GM10266 (cell line): ENCODE measurements around the gene TRAM2.

ENCODE experiments used
- DNase-seq: peaks from one replicate; pipeline ENCODE4 v3.0.0; 2012; ENCODE audit errors: extremely low spot score
- TF ChIP-seq, protein P1 (sequence below): IDR thresholded peaks from 2 replicates; pipeline ENCODE4 v1.5.1; 2012; ENCODE audit warnings: mild to moderate bottlenecking, low read depth; ENCODE audit not compliant: control insufficient read depth, insufficient read depth; ENCODE audit errors: missing control alignments

Gene TRAM2

DNA sequence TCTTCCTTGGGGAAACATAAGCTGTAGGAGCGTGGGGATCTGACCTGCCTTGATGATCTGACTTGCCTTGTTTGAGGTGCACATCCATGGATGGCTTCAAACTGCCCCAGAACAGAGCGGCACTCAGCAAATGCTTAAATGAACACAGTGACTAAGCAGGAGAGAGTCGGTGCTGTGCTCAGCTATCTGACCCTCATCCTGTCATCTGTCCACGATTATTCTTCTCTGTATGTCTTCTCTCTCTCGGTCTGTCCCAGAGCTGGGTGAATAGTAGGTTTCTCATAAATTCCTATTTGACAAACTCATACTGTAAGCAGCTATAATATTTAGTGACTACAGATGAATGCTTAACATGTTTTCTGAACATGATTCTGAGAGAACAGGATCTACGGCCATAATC, 37.3 kb downstream of the TRAM2 start:
- TF ChIP-seq, protein P1, sequence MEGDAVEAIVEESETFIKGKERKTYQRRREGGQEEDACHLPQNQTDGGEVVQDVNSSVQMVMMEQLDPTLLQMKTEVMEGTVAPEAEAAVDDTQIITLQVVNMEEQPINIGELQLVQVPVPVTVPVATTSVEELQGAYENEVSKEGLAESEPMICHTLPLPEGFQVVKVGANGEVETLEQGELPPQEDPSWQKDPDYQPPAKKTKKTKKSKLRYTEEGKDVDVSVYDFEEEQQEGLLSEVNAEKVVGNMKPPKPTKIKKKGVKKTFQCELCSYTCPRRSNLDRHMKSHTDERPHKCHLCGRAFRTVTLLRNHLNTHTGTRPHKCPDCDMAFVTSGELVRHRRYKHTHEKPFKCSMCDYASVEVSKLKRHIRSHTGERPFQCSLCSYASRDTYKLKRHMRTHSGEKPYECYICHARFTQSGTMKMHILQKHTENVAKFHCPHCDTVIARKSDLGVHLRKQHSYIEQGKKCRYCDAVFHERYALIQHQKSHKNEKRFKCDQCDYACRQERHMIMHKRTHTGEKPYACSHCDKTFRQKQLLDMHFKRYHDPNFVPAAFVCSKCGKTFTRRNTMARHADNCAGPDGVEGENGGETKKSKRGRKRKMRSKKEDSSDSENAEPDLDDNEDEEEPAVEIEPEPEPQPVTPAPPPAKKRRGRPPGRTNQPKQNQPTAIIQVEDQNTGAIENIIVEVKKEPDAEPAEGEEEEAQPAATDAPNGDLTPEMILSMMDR, result no peak
- no peak for DNase-seq

DNA sequence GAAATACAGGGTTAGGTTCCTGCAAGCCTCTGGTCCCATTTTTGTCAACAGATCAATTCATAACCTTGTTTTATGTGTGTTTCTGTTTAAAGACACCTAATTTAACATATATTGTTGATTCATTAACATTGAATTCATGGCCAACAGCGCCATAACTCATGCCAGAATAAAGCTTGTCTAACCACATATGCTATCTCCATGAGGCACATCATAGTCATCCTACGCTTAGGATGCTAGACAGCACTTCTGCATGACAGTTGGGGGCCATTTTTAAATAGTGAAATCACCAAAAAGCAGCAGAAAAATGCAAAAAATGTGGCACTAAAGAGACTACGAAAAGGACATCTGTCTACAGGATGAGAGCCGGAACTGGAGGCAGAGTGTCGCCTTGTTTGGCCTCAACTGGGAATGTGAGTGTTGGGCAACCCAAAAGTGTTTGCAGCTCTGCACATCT, 37.9 kb downstream of the TRAM2 start:
- TF ChIP-seq, protein P1, result no peak
- no peak for DNase-seq

DNA sequence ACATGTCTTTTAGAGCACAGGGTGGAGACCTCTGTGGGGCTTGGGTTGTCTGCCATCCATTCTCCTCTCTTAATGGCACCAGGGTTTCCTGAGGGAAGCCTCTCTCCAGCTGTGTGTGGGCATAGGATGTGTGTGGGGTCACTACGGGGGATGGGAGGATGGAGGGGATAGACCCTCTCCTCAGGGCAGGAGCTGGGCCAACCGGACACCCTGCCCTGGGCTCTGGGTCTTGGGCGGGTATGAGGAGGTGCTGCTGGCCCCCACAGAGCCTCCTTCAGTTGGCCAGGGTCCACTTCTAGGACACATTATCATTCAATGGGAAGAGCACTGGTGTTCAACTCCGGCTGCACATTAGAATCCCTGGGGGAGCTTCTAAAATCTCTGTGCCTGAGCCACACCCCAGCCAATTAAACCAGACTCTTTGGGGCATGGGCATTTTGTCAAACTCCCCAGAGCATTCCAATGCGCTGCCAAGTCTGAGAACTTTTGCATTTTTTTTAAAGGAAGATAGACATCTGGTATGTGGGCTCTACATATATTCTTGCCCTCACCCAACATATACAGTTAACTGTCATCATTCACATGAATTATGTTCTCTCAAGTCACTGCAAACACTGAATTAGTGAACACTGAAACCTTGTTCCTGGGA, 38.5 kb downstream of the TRAM2 start:
- no peak for DNase-seq
- TF ChIP-seq, protein P1, result no peak

DNA sequence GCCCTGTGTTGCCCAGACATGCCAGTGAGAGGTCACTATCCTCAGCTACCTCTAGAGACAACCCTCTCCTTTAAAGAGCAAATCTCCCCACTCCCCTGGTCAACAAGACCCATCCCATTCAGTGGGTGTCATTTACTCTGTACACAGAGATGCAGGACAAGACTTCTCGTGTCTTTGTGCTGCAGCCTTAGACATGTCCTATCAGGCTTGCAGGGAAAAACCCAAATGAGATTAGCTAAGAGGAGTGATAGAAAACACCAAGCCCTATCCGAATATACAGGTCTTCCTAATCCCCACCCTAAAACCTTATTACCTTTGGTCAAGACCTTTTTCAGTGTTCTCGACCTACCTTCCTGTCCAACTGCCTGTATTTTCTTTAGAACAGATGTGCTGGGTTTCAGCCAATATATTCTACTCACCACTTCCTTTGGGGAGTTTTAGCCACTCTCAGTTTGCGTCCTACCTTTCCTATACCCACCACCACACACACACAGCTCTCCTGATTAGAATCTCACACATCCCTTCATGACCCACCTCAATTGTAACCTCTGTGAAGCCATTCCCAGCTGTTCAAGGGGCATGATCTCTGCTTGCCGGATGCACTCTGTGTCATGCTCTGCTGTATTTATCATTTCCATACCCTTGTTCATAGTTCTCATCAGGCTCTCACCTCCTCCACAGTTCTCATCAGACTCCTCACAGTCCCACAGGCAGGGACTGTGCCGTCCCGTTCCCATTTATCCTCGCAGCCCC, 39.7 kb downstream of the TRAM2 start:
- TF ChIP-seq, protein P1, result no peak
- DNase-seq, result no peak

DNA sequence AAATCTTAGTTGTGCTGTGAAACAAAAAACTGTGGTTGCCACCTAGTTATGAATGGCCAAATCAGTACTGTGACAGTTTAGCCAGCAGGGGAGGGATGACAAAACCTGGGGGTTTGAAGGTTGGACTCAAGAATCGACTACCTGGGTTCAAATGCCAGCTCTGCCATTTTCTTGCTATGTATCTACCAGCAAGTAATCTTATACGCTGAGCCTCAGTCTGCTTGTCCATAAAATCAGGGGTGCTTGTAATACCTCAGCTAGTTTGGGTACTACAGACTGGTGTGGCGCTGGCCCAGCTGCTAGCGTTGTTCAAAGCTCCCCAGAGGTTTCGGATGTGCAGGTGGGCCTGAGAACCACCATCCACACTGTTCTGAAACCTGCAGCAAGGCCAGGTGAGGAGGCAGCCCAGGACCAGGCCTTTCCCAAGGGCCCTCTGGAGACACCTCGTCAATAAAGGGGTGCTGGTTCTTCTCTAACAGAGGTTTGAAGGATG, 40.4 kb downstream of the TRAM2 start:
- TF ChIP-seq, protein P1, result no peak
- DNase-seq, result no peak

DNA sequence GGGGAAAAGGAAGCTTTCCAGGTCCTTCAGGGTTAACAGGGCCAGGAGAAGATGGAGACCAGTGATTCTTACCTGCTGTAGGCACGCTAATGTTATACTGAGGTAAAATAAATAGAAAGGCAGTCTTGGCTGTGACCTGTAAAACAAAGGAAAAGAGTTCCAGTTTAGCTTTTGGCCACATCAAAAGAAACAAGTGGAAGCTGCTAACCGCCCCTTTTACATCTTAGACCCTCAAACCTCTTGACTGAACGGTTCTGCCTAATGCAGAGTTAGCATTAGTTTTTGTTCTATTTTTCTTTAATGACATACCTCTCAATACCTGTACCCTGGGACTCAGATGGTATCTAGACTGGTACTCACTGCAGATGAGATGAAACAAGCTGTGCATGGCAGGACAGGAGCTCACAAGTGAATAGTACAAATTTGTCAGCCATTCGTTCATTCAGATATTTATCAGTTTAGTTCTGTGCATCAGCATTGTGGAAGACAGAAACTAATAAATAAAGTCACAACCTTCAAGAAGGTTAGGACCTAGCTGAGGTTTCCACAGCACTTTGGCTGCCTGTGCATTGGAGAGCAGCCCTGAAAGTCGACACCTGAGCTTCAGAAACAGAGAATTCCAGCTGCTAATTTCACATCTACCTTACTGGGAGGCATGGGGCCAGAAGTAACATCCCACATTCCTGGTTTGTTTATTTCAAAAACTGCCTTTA, 41.0 kb downstream of the TRAM2 start:
- no peak for DNase-seq
- TF ChIP-seq, protein P1, result no peak
